Measurements from ENCODE around the gene FLOT1.

FLOT1 gene

DNA sequence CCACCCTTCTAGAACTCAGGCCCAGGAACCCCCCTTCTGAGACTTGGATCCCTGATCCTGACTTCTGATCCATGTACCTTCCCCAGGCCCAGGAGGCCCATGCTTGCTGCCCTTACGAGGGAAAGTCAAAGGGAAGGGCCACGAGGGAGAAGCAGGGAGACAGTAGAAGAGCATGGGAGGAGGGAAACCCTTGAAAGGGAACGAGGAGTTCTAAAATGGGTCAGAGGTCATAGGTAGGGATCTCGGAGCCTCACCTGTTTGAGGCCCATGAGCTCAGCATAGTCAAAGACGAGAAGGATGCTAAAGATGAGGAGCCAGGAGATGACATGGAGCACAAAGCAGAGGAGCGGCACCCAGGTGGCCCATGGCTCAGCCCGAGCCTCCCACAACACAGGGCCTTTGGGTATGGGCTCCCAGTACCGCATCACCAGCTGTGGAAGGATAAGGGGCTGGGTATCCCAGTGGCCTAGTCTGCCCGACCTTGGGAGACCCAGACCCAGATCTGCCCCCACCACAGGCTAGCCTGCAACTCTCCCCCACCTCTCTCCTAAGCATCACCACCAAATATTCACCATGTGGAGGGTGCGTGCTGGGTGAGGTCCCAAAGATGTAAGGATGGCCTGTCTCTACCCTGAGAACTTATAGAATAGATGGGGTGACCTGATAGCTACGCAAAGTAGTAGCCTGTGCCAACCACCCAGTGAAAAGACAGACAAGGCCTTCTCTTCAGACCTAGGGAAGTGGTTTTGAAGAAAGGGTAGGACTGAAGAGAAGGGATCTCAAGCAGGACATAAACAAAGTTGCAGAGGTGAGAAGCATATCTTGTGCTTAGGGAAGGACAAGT is 53.2 kb downstream of the FLOT1 start:
- DNase-seq = peak in 1 of 42 donors; percentile 1
- intact Hi-C loops (cut with DNase I) = no loop called here

DNA sequence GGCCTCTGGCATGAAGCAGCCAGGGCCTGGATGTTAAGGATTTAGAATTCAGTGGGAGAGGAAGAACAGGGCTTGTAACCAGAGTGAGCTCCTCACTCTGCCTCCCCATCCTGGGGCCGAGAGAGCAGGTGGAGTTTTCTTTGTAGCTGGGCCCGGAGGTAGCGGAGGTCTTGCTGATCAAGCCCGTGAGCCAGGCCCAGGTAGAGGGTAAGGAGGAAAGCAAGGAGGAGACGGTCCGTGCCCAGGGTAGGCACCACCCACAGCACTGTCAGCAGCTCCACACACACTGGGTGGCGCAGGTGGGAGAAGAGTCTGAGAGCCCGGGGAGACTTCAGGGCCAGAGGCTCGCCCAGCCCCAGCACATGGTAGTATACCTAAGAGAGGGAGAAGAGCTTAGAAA is 53.9 kb downstream of the FLOT1 start:
- peak in 1 of 42 donors; percentile 23 for DNase-seq
- intact Hi-C loops (cut with DNase I) = no loop called here

DNA sequence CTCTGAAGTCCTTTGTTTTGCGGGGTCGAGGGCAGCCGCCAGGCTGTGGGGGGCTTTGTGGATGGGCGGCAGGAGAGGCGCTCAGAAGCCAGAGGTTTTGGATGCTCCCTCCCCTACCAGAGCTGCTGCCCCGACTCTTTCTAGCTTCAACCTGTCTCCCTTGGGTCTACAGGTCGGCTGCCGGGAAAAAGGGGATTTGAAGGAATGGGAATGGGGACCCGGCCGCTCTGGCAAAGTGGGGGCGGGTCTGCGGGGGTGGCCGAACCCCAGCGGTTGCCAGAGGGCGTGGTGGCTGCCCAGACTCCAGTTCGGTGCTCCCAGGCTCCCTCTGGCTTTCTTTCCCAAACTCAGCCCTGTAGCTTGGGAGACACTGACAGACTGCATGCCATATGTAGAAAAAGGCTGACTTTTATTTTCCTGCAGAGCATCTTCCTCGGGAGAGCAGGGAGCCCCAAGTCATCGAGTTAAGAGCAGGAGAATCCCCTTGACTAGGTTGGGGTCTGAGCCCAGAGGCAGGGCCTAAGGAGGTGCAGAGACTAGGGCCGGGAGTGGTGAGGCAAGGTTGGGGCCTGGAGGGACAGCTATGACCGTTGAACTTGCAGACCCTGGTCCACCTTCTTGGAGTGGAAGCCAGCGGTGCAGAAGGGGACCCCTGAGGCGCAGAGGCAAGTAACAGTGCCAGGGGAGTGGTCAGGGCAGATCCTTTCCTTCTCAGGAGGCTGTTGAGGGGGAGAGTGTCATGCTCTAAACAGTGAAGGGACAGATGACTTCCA is 54.6 kb downstream of the FLOT1 start:
- intact Hi-C loops (cut with DNase I) = no loop called here

DNA sequence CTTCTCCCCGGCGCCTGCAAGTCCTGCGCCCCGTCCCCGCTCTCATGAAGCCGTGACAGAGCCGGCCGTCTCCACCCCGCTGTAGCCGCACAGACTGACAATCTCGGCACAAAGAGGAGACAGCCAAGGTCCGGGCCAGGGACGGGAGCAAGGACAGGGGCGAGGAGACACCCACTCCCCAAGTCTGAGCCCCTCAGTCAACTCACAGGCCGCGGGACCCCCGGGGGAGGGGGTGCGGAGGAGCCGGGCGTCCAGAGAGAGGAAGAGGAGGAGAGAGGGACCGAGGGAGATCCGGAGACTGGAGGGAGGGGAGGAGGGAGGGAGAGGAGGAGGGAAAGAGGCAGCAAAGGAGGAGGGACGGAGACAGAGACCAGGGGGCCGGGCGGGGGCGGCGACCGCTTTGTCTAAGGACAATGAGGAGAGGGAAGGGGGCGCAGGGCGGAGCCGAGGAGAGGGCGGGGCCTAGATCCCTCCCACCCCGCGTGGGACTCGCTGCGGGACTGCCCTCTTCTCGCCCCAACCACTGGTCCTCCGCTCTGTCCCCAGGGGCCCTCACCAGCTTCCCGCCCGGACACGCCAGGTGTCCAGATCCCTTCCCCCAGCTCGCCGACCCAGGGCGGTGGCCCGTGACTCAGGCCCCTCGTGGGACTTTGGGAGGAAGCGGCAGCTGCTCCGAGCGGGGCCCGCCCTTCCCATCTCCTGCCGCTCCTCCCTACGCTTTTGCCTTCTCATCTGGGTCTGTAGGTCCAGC is 55.4 kb downstream of the FLOT1 start:
- peak; percentile 56 to 90 (median 74) for DNase-seq

More for the DNA sequence above, 54.6 kb downstream of the FLOT1 start:
- peak in 24 of 42 donors; percentile 15 to 78 (median 48) for DNase-seq

DNA sequence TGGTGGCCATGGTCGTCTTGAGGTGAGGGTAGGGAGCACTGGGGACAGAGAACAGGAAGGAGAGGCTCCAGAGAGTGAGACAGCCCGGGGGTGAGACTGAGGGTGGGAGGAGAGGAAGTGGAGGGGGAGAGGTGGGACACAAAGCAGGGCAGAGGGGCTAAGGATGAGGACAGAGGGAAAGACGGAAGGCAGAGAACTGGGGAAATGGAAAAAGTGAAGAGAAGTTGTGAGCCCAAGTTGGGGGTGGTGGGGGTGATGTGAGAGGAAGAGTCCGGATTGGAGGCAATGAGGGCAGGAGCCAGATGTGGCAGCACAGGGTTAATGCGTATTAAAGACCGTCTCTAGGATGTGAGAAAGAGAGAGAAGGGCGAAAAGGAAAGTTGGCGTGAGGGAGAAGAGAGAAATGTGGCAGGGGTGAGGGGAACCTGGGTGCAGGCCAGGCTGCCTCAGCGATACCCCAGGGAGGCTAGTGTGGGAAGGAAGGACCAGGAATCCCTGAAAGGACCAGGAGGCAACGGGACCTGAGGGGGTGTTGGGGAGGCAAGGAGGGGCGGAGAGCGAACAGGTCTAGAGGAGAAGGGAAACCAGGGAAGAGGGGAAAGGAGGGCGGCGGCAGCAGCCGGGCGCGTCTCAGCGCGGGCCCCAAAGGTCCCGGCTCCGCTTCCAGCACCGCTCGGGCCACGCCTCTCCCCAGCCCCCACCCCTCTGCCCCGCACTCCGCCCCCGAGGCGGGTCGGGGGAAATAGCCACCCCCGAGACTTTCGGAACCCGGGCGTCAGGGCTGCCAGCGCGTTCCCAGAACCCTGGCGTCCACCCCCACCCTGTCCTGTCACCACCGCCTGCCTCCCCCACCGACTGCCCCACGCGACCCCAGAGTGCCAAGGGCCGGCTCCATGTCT is 56.2 kb downstream of the FLOT1 start, which contains the start of gene PPP1R18:
PPP1R18 (minus strand) TSS at position 637 of the 899 bp plus-strand sequence; CDS start at position 10, 627 bp downstream.
- intact Hi-C loops (cut with DNase I) = no loop called here
- DNase-seq = peak in 41 of 42 donors; percentile 14 to 78 (median 55)

More for the DNA sequence above, 55.4 kb downstream of the FLOT1 start:
- intact Hi-C loops (cut with DNase I) = no loop called here

DNA sequence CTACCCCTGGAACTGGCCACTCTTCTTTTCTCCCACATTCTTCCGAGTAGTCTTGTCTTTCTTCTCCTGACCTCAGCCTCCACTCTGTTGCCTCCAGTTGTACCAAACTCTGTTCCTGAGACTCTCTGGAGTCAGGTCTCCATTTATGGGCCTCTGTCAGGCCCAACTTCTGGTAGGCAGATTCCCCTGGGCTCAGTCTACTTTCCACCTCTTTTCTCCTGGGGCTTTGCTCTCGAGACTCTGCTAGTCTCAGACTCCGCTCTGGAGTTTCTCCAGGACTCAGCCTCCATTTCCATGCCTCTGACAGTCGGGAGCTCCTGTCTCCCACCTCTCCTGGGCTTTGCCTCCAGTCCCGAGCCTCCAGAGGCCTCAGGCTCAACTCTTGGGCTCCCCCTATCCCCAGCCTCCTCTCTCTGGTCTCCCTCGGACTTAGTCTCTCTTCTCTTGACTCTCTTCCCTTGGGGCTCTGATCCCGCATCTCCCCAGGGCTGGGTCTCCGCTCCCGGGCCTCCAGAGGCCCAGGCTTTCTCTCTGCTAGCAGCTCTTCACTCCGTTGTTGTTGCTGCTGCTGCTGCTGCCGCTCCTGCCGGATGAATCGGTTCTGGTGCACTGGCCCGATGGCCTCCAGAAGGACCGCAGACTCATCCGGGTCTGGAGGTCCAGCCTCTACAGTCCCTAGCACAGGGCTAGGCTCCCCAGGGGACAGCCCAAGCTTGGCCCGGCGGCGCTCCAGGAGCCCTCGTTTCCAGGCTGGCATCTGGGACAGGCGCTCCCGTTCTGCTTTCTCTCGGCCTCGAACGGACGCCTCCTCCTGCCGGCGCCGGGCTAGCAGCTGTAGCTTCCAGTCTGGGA is 57.1 kb downstream of the FLOT1 start:
- intact Hi-C loops (cut with DNase I) = no loop called here
- DNase-seq = no peak

DNA sequence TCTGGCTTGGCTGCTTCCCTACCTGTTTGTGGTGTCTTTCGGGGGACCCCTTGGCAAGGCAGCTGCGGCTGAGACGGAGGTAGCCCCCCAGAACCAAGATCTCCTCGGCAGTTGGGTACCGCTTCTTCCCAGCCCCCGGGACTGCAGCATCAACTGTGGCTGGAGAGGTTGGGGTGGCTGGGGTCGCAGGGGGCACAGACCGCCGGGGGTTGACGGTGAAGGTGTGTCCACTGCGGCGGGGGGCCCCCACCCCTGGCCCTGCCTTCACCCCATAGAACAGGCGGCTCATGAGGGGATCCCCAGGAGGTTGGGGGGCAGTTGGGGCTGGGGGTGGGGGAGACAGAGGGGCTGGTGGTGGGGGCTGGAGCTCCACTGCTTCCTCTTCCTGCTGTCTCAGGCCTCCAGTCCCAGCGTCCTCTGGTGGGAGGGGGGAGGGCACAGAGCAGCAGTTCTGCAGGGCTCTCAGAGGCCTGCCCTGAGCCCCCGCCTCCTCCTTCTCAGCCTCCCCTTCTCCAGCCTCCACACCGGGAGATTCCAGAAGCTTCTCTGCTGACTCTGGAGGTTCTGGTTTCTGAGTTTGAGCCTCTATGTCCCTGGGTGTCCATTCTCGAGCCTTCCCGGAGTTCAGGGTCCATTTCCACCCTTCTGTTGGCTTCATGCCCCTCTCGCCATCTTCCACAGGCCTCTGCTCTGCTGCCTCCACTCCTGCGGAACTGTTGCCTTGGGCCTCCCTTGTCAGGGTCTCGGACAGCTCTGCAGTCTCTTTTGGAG is 57.9 kb downstream of the FLOT1 start:
- intact Hi-C loops (cut with DNase I) = no loop called here
- DNase-seq = peak in 15 of 42 donors; percentile 25 to 60 (median 40)

DNA sequence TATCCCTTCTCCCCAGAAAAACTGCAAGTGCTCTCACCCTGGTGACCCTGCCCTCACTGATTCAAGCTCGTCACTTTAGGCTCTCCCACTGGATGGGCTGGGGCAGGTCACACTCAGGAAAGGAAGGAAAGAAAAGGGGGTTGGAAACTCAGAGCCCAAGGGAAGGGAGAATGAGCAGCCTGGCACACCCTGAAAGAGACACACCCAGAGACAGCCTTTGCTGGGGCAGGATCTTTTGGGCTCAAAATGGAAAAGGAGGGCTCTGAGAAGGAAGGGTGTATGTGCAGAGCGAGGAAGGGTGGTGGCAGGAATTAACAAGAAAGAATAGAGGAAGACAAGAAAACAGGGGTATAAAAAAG is 58.5 kb downstream of the FLOT1 start:
- DNase-seq = no peak
- intact Hi-C loops (cut with DNase I) = loop anchor here (2.0 kb wide), 1 partner anchor 33 kb away; the partner anchor contains the start of gene MDC1

DNA sequence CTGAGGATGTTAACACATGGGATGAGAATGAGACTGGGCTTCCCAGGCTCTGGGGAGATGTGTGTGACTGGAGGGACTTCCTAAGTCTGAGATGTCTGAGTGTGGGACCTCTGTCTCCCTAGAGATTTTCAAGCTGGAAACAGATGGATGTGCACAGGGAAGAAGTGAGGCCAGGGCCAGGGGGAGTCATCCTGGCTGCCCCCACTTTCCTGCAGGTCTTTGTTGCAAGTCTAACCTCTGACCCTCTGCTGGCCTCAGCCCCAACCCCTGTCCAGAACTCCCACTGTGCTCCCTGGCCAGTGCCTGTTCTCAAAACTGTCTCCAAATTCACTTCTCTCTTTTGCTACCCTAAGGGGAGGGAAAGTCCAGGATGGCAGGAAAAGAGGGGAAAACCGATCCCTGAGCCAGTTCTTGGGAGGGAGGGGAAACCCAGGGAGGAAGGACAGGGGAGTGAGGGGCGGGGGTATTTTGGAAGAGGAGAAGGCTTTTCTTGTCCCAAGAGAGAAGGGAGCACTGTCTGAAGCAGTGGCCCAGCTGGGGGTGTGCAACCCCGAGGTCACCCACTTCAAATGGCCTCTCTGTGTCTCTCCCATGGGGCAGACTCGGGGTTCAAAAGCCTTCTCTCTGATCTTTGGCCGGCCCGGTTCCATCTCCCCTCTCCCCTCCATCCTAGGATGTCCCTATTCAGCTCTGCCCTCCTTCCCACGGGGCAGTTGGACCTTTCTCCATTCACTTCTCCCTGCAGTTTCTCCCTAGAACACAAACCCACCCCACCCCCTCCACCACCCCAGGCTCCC is 59.1 kb downstream of the FLOT1 start:
- intact Hi-C loops (cut with DNase I) = loop anchor here (2.0 kb wide), 1 partner anchor 33 kb away; the partner anchor contains the start of gene MDC1
- no peak for DNase-seq

DNA sequence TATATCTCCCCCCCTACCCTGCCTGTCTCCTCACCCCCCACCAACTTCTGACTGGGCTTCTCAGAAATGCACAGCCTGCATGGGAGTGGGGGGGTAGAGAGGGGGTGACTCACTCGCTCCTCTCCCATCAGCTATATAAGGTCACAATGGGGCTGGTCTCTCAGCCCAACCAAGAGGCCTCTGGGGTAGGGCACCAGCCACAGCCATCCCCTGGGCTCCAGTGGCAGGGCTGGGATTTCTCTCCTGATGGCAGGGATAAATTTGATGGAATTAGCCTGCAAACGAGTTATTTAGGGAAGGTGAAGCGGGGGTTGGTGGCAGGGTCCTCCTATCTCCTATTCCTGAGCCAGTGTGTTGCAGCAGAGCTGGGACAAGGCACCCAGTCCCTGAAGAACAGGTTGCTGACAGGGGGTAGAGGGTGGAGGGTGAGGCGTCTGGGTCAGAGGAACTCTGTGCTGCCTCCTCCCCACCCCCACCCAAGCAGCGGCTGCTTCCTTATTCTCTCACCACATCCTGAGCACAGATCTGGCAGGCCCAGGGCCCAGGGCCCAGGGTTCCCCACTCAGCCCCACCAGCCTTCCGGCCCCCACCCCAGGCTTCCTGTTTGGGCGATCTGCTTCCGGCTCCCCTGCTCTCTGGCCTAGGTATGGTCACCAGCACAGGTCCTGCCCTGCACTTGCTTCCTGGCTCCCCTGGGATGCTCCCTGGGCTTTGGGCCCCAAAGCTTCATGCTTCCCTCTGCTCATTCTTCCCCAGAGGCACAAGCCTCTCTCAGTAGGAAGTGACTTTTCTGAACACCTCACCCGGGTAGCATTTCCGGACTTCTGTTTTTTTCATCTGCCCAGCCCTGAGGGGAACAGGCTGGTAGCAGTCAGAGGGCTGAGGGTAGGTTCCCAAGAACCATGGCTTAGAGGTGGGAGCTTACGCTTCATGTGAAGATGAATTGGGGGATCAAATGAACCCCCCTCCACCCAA is 60.1 kb downstream of the FLOT1 start:
- intact Hi-C loops (cut with DNase I) = loop anchor here (2.0 kb wide), 1 partner anchor 34 kb away; the partner anchor contains the start of gene MDC1
- peak in 40 of 42 donors; percentile 22 to 81 (median 56) for DNase-seq

DNA sequence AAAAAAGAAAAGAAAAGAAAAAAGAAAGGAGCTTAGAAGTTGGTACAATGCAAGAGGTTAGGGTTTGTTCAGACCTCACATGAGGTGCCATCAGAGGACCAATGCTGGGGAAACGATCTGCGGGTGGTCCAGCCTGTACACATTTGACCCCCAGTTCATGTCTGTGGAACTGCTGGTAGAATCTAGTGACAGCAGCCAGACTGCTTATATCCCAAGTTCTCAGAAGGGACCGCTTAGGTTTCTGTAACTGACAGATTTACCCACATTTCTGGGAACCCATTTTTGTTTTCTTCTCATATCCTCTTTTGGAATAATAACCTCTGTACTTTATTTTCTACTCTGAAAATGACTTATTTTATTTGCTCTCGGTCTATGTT is 60.7 kb downstream of the FLOT1 start:
- no peak for DNase-seq
- intact Hi-C loops (cut with DNase I) = loop anchor here (2.0 kb wide), 1 partner anchor 35 kb away; the partner anchor contains the start of gene MDC1

DNA sequence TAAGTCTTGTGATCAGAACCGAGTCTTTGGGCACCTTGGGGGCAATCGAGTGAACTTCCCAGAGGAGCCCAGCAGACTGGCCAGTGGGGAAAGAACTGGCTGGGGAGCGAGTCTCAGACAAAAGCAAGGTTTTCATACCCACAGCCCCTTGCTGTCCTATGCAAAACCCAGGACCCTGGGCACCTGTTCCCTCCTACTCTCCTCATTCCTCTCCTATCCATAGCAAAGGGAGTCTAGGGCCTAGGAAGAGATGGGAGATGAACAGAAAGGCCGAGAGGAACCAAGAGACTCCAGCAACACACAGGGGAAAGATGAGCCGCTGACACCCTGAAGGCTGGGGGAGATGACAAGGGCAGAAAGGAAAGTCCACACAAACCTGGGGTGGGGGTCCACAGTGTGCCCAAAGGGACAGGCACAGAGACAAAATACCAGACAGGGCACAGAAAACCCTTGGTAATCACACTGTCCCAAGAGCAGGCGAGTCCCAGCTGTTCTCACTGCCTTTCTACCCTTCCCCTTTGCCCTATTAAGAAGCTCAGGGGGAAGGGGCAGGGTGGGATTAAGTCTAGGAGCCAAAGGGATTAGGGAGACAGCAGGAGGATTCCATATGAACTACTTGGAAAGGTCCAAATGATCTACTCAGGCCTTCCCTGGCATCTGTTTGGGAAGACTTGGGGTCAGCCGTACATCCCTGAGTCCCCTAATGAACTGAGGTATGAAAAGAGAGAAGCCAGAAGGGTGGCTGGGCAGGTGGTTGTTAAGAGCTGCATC is 62.5 kb downstream of the FLOT1 start:
- DNase-seq = no peak
- intact Hi-C loops (cut with DNase I) = loop anchor here (1.0 to 10.0 kb wide), 2 partner anchors 42 to 55 kb away; partner anchors contain the start of gene ATAT1

DNA sequence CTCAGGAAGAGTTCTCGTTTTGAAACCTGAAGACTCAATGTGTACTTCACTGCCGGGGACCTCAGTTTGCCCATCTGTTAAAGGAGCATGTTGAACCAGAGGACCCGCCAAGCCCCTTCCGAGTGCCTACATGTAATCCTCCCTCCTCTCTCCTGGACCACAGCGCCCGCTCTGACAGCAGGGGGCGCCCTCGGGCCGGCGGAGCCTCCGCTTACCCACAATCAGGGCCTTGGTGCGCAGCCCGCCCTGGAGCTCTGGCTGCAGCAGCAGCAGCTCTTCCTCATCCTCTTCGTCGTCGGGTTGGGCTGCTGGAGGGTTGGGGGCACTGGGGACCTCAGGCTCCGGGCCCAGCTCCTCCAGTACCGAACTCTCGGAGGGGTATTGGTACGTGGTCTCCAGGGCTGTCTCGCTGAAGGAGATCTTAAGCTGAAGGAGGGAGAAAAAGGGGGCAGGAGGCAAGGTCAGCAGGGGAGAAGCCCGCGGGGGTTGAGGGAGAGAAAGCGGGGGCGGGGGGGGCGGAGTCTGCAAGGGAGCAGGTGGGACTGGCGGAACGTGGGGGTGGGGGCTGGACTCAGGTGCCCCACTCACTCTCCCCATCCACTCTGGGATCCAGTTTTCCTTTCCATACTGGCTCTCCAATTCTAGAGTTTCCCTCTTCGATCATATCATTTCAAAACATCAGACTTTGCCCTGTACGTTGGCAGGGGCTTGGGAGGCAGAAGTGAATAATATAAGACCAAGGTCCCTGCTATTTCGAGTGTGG is 63.3 kb downstream of the FLOT1 start:
- intact Hi-C loops (cut with DNase I) = loop anchor here (1.0 to 10.0 kb wide), 2 partner anchors 43 to 54 kb away; partner anchors contain the start of gene ATAT1
- DNase-seq = peak; percentile 70 to 96 (median 91)

All from head of caudate nucleus (tissue), 42 donors.